Astrocyte (in vitro differentiated cells and primary cell): ENCODE data around the gene ACTL7A. TPM values are rescaled to one million over a fixed set of nuclear protein-coding genes. Genes with fewer than 3 reads are reported as not detected.
"Not testable (repeated sequence)": the region's sequence is repeated elsewhere in the genome, so short reads cannot be mapped to it uniquely, and the experiment has no call there.

ENCODE experiments used
- DNase-seq: peaks from one replicate; pipeline ENCODE4 v3.0.0-alpha.2; 2010; ENCODE audit warnings: low read depth
- FAIRE-seq: peaks from 2 replicates; lab custom pipeline; 2011; peaks lifted over from hg19 to GRCh38; lab: Jason Lieb, UNC
- H2AFZ ChIP-seq: 2 replicates; pipeline ENCODE4 v1.6.0; 2012; ENCODE audit warnings: low read depth, low read length, inconsistent platforms
- H3K27ac ChIP-seq: 2 replicates; pipeline ENCODE4 v1.5.1; 2011; ENCODE audit warnings: low read depth, low read length, inconsistent platforms
- H3K27me3 ChIP-seq: 2 replicates; pipeline ENCODE4 v1.6.0; 2011; ENCODE audit warnings: low read length, inconsistent platforms; ENCODE audit not compliant: insufficient read depth
- H3K36me3 ChIP-seq: 2 replicates; pipeline ENCODE4 v1.5.1; 2011; ENCODE audit warnings: low read length, inconsistent platforms; ENCODE audit not compliant: insufficient read depth
- H3K4me1 ChIP-seq: 2 replicates; pipeline ENCODE4 v1.5.1; 2011; ENCODE audit warnings: low read length, inconsistent platforms; ENCODE audit not compliant: insufficient read depth
- H3K4me2 ChIP-seq: 2 replicates; pipeline ENCODE4 v1.6.0; 2012; ENCODE audit warnings: low read length, inconsistent platforms
- H3K4me3 ChIP-seq: 2 replicates; pipeline ENCODE4 v1.5.1; 2011; ENCODE audit warnings: low read depth, mild to moderate bottlenecking, low read length, inconsistent platforms; ENCODE audit not compliant: insufficient read depth
- H3K79me2 ChIP-seq: 2 replicates; pipeline ENCODE4 v1.6.0; 2012; ENCODE audit warnings: mild to moderate bottlenecking, low read length, inconsistent platforms; ENCODE audit not compliant: insufficient read depth
- H3K9ac ChIP-seq: 2 replicates; pipeline ENCODE4 v1.6.0; 2012; ENCODE audit warnings: mild to moderate bottlenecking, low read length, inconsistent platforms
- H3K9me3 ChIP-seq: 2 replicates; pipeline ENCODE4 v1.5.1; 2012; ENCODE audit warnings: low read depth, mild to moderate bottlenecking, low read length, inconsistent platforms; ENCODE audit not compliant: insufficient read depth
- H4K20me1 ChIP-seq: 2 replicates; pipeline ENCODE4 v1.6.0; 2012; ENCODE audit warnings: low read length, inconsistent platforms; ENCODE audit not compliant: insufficient read depth
- H3K27ac Mint-ChIP-seq: one replicate; pipeline ENCODE4 v1.8.0; 2021; ENCODE audit warnings: mild to moderate bottlenecking, mixed read lengths; ENCODE audit not compliant: unreplicated experiment
- H3K27me3 Mint-ChIP-seq: one replicate; pipeline ENCODE4 v1.8.0; 2021; ENCODE audit warnings: low read depth, mixed read lengths; ENCODE audit not compliant: unreplicated experiment
- H3K36me3 Mint-ChIP-seq: one replicate; pipeline ENCODE4 v1.8.0; 2021; ENCODE audit warnings: low read depth, mixed read lengths; ENCODE audit not compliant: unreplicated experiment
- H3K4me1 Mint-ChIP-seq: one replicate; pipeline ENCODE4 v1.8.0; 2021; ENCODE audit warnings: low read depth, mixed read lengths; ENCODE audit not compliant: unreplicated experiment
- H3K4me3 Mint-ChIP-seq: one replicate; pipeline ENCODE4 v1.8.0; 2021; ENCODE audit warnings: mild to moderate bottlenecking, moderate library complexity, mixed read lengths; ENCODE audit not compliant: unreplicated experiment
- H3K9me3 Mint-ChIP-seq: one replicate; pipeline ENCODE4 v1.8.0; 2021; ENCODE audit warnings: mild to moderate bottlenecking, mixed read lengths; ENCODE audit not compliant: unreplicated experiment
- EZH2 ChIP-seq: IDR thresholded peaks from 2 replicates; pipeline ENCODE4 v1.6.1; 2012; ENCODE audit warnings: mild to moderate bottlenecking, low read length, inconsistent platforms; ENCODE audit not compliant: insufficient read depth
- total RNA-seq: library from RNA; stranded (reverse); gene quantifications from 2 replicates; pipeline ENCODE4 v1.2.1, GENCODE V29; 2021
- TF ChIP-seq, protein P1 (sequence below): IDR thresholded peaks from 2 replicates; pipeline ENCODE4 v1.5.1; 2011; ENCODE audit warnings: low read depth, mild to moderate bottlenecking, inconsistent platforms, low read length, moderate library complexity; ENCODE audit not compliant: insufficient read depth

ACTL7A gene
- total RNA-seq, 1 donor from 2014 or later = not detected

GRCh38 chr9:108845947-108846346 is 16.1 kb upstream of the ACTL7A start:
- Mint-ChIP-seq H3K4me1 (no peaks in the 10 kb centered on the region), H3K27ac (no peak overlapping the region), H3K27me3 (no peaks in the 10 kb centered on the region), H3K9me3 (no peaks in the 10 kb centered on the region), H3K4me3 (no peak overlapping the region), H3K36me3 (no peaks in the 10 kb centered on the region)
- Histone ChIP-seq H4K20me1 (no peaks in the 10 kb centered on the region), H3K27ac (no peak overlapping the region), H3K36me3 (no peaks in the 10 kb centered on the region), H3K27me3 (no peaks in the 10 kb centered on the region), H3K9ac (no peak overlapping the region), H3K4me1 (no peaks in the 10 kb centered on the region), H3K79me2 (no peaks in the 10 kb centered on the region), H3K4me3 (no peak overlapping the region), H2AFZ (no peak overlapping the region), H3K4me2 (no peak overlapping the region), H3K9me3 (no peaks in the 10 kb centered on the region)
- TF ChIP-seq, protein P1, sequence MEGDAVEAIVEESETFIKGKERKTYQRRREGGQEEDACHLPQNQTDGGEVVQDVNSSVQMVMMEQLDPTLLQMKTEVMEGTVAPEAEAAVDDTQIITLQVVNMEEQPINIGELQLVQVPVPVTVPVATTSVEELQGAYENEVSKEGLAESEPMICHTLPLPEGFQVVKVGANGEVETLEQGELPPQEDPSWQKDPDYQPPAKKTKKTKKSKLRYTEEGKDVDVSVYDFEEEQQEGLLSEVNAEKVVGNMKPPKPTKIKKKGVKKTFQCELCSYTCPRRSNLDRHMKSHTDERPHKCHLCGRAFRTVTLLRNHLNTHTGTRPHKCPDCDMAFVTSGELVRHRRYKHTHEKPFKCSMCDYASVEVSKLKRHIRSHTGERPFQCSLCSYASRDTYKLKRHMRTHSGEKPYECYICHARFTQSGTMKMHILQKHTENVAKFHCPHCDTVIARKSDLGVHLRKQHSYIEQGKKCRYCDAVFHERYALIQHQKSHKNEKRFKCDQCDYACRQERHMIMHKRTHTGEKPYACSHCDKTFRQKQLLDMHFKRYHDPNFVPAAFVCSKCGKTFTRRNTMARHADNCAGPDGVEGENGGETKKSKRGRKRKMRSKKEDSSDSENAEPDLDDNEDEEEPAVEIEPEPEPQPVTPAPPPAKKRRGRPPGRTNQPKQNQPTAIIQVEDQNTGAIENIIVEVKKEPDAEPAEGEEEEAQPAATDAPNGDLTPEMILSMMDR = no peak
- TF ChIP-seq EZH2 = no peak
- FAIRE-seq (no peak), DNase-seq (no peak)

DNA sequence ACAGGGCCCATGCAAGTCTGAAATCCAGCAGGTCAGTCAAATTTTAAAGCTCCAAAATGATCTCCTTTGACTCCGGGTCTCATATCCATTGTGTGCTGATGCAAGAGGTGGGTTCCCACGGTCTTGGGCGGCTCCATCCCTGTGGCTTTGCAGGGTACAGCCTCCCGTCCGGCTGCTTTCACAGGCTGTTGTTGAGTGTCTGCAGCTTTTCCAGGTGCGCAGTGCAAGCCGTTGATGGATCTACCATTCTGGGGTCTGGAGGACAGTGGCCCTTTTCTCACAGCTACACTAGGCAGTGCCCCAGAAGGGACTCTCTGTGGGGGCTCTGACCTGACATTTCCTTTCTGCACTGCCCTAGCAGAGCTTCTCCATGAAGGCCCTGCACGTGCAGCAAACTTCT is 13.8 kb upstream of the ACTL7A start:
- not testable (repeated sequence) for H3K4me2 ChIP-seq, H3K4me1 Mint-ChIP-seq, H3K9me3 Mint-ChIP-seq, H3K36me3 ChIP-seq, H4K20me1 ChIP-seq, H3K9ac ChIP-seq, FAIRE-seq, H3K4me1 ChIP-seq, H2AFZ ChIP-seq, H3K79me2 ChIP-seq, H3K4me3 ChIP-seq, DNase-seq, H3K27ac Mint-ChIP-seq, H3K27me3 Mint-ChIP-seq, H3K9me3 ChIP-seq, H3K36me3 Mint-ChIP-seq, H3K27ac ChIP-seq, H3K4me3 Mint-ChIP-seq, H3K27me3 ChIP-seq

DNA sequence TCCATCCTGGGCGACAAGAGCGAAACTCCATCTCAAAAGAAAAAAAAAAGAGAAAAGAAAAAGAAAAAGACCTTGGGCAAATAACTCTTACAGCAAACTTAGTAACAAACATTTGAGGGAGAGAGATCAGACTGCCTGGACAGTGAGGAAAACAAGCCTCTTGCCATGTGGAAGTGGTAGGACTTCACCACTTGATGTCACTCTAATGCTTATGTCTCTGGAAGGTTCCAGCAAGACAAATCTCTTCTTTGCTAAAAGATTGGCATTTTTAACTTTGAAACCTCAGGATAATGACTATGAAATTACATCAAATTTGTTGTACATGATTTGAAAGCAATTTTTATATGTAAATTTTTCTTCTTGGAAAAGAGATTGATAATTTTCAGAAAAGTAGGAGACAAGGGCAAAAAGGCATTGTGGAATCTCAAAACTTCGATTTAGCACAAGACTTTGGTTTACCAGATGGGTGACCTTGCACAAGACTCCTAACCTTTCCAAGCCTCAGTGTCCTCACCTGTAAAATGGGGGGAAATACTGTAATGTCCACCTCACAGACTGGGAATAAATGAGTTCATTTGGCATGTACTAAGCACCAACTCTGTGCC is 11.7 kb upstream of the ACTL7A start:
- no peaks in the 10 kb centered on the region for H3K36me3 Mint-ChIP-seq
- peak; percentile 4 for DNase-seq

More for the DNA sequence above, 11.7 kb upstream of the ACTL7A start:
- H3K27me3 Mint-ChIP-seq = no peaks in the 10 kb centered on the region
- no peak overlapping the region for H3K27ac Mint-ChIP-seq
- Histone ChIP-seq H3K4me2 (no peak overlapping the region), H4K20me1 (no peaks in the 10 kb centered on the region), H3K9ac (no peak overlapping the region), H3K27ac (no peak overlapping the region), H3K4me3 (no peak overlapping the region), H3K79me2 (no peaks in the 10 kb centered on the region), H3K36me3 (no peaks in the 10 kb centered on the region), H3K4me1 (no peaks in the 10 kb centered on the region), H3K9me3 (no peaks in the 10 kb centered on the region), H2AFZ (no peak overlapping the region), H3K27me3 (peaks cover 6% of the 10 kb centered on the region)
- H3K9me3 Mint-ChIP-seq = no peaks in the 10 kb centered on the region
- no peak overlapping the region for H3K4me3 Mint-ChIP-seq
- no peak for FAIRE-seq
- TF ChIP-seq EZH2 = no peak
- TF ChIP-seq, protein P1 = peak; percentile 25
- H3K4me1 Mint-ChIP-seq = peaks cover 6% of the 10 kb centered on the region
